IMR-90 (cell line): Measurements from ENCODE around the gene ZNF384. TPM values are rescaled to one million over a fixed set of nuclear protein-coding genes. Genes with fewer than 3 reads are reported as not detected.

ENCODE experiments used
- ATAC-seq: fragments of 200-7000 bp; cut with Tn5 transposase; 2 replicates; pipeline ENCODE4 v1.9.1; 2020; ENCODE audit warnings: low read depth, mild to moderate bottlenecking, moderate library complexity
- BruUV-seq: library from RNA; stranded (reverse); fragments of 400-500 nt; replicated peaks from 2 replicates; lab custom pipeline; 2021; lab: Mats Ljungman, UMichigan
- CTCF ChIA-PET: fragments of 300-600 bp; formaldehyde crosslinking; extraction: SDS; loops from one replicate; lab custom pipeline; 2021; ENCODE audit warnings: antibody characterized with exemption; lab: Yijun Ruan, JAX
- POLR2A ChIA-PET: fragments of 300-600 bp; sonication (Branson Sonifier 250); formaldehyde crosslinking; loops from one replicate; lab custom pipeline; 2022; ENCODE audit warnings: antibody characterized with exemption; ENCODE audit not compliant: unreplicated experiment; lab: Charles Lee
- DNase-seq: peaks from one replicate; pipeline ENCODE4 v3.0.0; 2013
- H2AFZ ChIP-seq: replicated peaks from 2 replicates; pipeline ENCODE3; 2013; ENCODE audit warnings: low read length, mild to moderate bottlenecking; ENCODE audit not compliant: poor library complexity
- H2AK5ac ChIP-seq: 2 replicates; pipeline ENCODE4 v1.6.1; 2013; ENCODE audit warnings: low read depth, low read length, inconsistent platforms
- H2AK9ac ChIP-seq: replicated peaks from 2 replicates; pipeline ENCODE3; 2013; ENCODE audit warnings: mild to moderate bottlenecking, low read depth, low read length, moderate library complexity; ENCODE audit not compliant: poor library complexity
- H2BK120ac ChIP-seq: 2 replicates; pipeline ENCODE4 v1.6.1; 2013; ENCODE audit warnings: low read depth, low read length, inconsistent platforms
- H2BK15ac ChIP-seq: 3 replicates; pipeline ENCODE4 v1.6.1; 2013; ENCODE audit warnings: low read depth, low read length, inconsistent platforms
- H2BK20ac ChIP-seq: 2 replicates; pipeline ENCODE4 v1.6.1; 2013; ENCODE audit warnings: low read depth, mild to moderate bottlenecking, inconsistent platforms, low read length, moderate library complexity
- H2BK5ac ChIP-seq: 2 replicates; pipeline ENCODE4 v1.6.1; 2013; ENCODE audit warnings: mild to moderate bottlenecking, low read depth, low read length, inconsistent platforms; ENCODE audit not compliant: poor library complexity, severe bottlenecking
- H3K14ac ChIP-seq: replicated peaks from 2 replicates; pipeline ENCODE4 v1.6.1; 2013; ENCODE audit warnings: low read depth, low read length, inconsistent platforms
- H3K18ac ChIP-seq: 2 replicates; pipeline ENCODE4 v1.6.1; 2013; ENCODE audit warnings: low read depth, low read length, control low read depth
- H3K23ac ChIP-seq: 2 replicates; pipeline ENCODE4 v1.6.1; 2013; ENCODE audit warnings: low read depth, low read length, inconsistent platforms
- H3K27ac ChIP-seq: 2 replicates; pipeline ENCODE4 v1.5.1; 2013; ENCODE audit warnings: mild to moderate bottlenecking, control low read depth, low read length; ENCODE audit not compliant: insufficient read depth
- H3K27me3 ChIP-seq: 2 replicates; pipeline ENCODE4 v1.6.1; 2013; ENCODE audit warnings: low read length; ENCODE audit not compliant: control insufficient read depth, insufficient read depth
- H3K36me3 ChIP-seq: 2 replicates; pipeline ENCODE4 v1.6.1; 2013; ENCODE audit warnings: low read length, mixed read lengths; ENCODE audit not compliant: control insufficient read depth, insufficient read depth
- H3K4ac ChIP-seq: 2 replicates; pipeline ENCODE4 v1.6.1; 2013; ENCODE audit warnings: low read depth, low read length, inconsistent platforms
- H3K4me1 ChIP-seq: 2 replicates; pipeline ENCODE4 v1.6.1; 2013; ENCODE audit warnings: low read length, mixed read lengths; ENCODE audit not compliant: control insufficient read depth, insufficient read depth
- H3K4me2 ChIP-seq: 2 replicates; pipeline ENCODE4 v1.6.1; 2013; ENCODE audit warnings: low read depth, mild to moderate bottlenecking, control low read depth, low read length, moderate library complexity
- H3K4me3 ChIP-seq: 2 replicates; pipeline ENCODE4 v1.5.1; 2013; ENCODE audit warnings: low read depth, mild to moderate bottlenecking, control low read depth, low read length, moderate library complexity; ENCODE audit not compliant: insufficient read depth
- H3K56ac ChIP-seq: 2 replicates; pipeline ENCODE4 v1.6.1; 2013; ENCODE audit warnings: low read length, inconsistent platforms; ENCODE audit not compliant: insufficient read depth; ENCODE audit errors: extremely low read depth
- H3K79me1 ChIP-seq, 2 experiments: 2 replicates each; pipeline ENCODE4 v1.6.1; 2013; ENCODE audit warnings: low read length in 2 of 2, inconsistent platforms in 1 of 2, low read depth in 1 of 2
- H3K9ac ChIP-seq: 2 replicates; pipeline ENCODE4 v1.6.1; 2013; ENCODE audit warnings: low read depth, low read length, control low read depth
- H3K9me1 ChIP-seq: 2 replicates; pipeline ENCODE4 v1.6.1; 2013; ENCODE audit warnings: low read length, inconsistent platforms; ENCODE audit not compliant: insufficient read depth
- H3K9me3 ChIP-seq: 2 replicates; pipeline ENCODE4 v1.6.1; 2013; ENCODE audit warnings: low read length; ENCODE audit not compliant: control insufficient read depth, insufficient read depth
- H4K20me1 ChIP-seq: 2 replicates; pipeline ENCODE4 v1.6.1; 2013; ENCODE audit warnings: low read length, inconsistent platforms; ENCODE audit not compliant: insufficient read depth
- H4K5ac ChIP-seq: 2 replicates; pipeline ENCODE4 v1.6.1; 2013; ENCODE audit warnings: mild to moderate bottlenecking, low read depth, low read length, control low read depth
- H4K8ac ChIP-seq, 2 experiments: 2 replicates each; pipeline ENCODE4 v1.6.1; 2013; ENCODE audit warnings: low read depth in 2 of 2, low read length in 2 of 2, control low read depth in 1 of 2, inconsistent platforms in 1 of 2
- H4K91ac ChIP-seq: 2 replicates; pipeline ENCODE4 v1.6.1; 2013; ENCODE audit warnings: low read depth, low read length, inconsistent platforms; ENCODE audit not compliant: insufficient read depth
- CEBPB ChIP-seq: IDR thresholded peaks from 2 replicates; pipeline ENCODE4 v1.6.1; 2012; ENCODE audit warnings: low read depth, low read length, improper control_type of control experiment
- CHD1 ChIP-seq: IDR thresholded peaks from 2 replicates; pipeline ENCODE4 v1.6.1; 2012; ENCODE audit warnings: low read depth, low read length, improper control_type of control experiment
- ELK1 ChIP-seq: fragments of 150-350 bp; IDR thresholded peaks from 2 replicates; pipeline ENCODE4 v1.6.1; 2016; ENCODE audit warnings: low read depth, mild to moderate bottlenecking, low read length, moderate library complexity, borderline replicate concordance
- FOS ChIP-seq: fragments of 150-350 bp; IDR thresholded peaks from 2 replicates; pipeline ENCODE4 v1.6.1; 2016; ENCODE audit warnings: low read depth, low read length
- MAZ ChIP-seq: IDR thresholded peaks from 2 replicates; pipeline ENCODE4 v1.6.1; 2012; ENCODE audit warnings: low read depth, mild to moderate bottlenecking, low read length, improper control_type of control experiment, moderate library complexity, borderline replicate concordance
- MXI1 ChIP-seq: IDR thresholded peaks from 2 replicates; pipeline ENCODE4 v1.6.1; 2012; ENCODE audit warnings: low read depth, mild to moderate bottlenecking, low read length, moderate library complexity, borderline replicate concordance
- RAD21 ChIP-seq: IDR thresholded peaks from 2 replicates; pipeline ENCODE4 v1.6.1; 2012; ENCODE audit warnings: low read length, improper control_type of control experiment
- RCOR1 ChIP-seq: IDR thresholded peaks from 2 replicates; pipeline ENCODE4 v1.6.1; 2012; ENCODE audit warnings: mild to moderate bottlenecking, low read length, improper control_type of control experiment; ENCODE audit not compliant: insufficient replicate concordance
- RFX5 ChIP-seq: IDR thresholded peaks from 2 replicates; pipeline ENCODE4 v1.8.0; 2012; ENCODE audit warnings: low read depth, mild to moderate bottlenecking, low read length, moderate library complexity
- SMC3 ChIP-seq: fragments of 150-350 bp; IDR thresholded peaks from 2 replicates; pipeline ENCODE4 v1.6.1; 2016; ENCODE audit warnings: low read depth, mild to moderate bottlenecking, antibody characterized with exemption, low read length, moderate library complexity
- USF2 ChIP-seq: fragments of 150-350 bp; IDR thresholded peaks from 2 replicates; pipeline ENCODE4 v1.6.1; 2017; ENCODE audit warnings: mild to moderate bottlenecking, antibody characterized with exemption, low read length, low read depth
- WGBS, 2 experiments: methylation state at CpG; one replicate each; pipeline versions ENCODE4 v1.1.5 to v1.1.7; 2013; ENCODE audit warnings: missing lambda C conversion rate in 2 of 2; ENCODE audit not compliant: insufficient read length in 1 of 2; ENCODE audit errors: extremely low coverage in 2 of 2; 5-methylcytosine and 5-hydroxymethylcytosine counted together
- dilution Hi-C: fragments of 300-500 bp; cut with HindIII; formaldehyde crosslinking; loops from one replicate; pipeline ENCODE4 v1.14.3; 2018; ENCODE audit warnings: low sequenced_read_pairs; ENCODE audit not compliant: unreplicated experiment
- in situ Hi-C: fragments of 300-500 bp; cut with MboI; formaldehyde crosslinking; loops from 3 replicates; pipeline ENCODE4 v1.14.3; 2019; ENCODE audit warnings: low sequenced_read_pairs, inconsistent platforms, mixed read lengths
- intact Hi-C: fragments of 100-400 bp; cut with micrococcal nuclease; formaldehyde crosslinking; loops from 2 replicates; pipeline ENCODE4 v1.10.0; 2022
- polyA plus RNA-seq, 3 experiments: library from polyadenylated mRNA; depleted of rRNA; stranded (reverse); fragments of >200 nt; gene quantifications; 2 replicates each; pipeline ENCODE4 v1.2.3, GENCODE V29; 2012; ENCODE audit warnings: low replicate concordance in 1 of 3
- total RNA-seq: library from RNA; depleted of rRNA; stranded (reverse); fragments of >200 nt; gene quantifications from 2 replicates; pipeline ENCODE4 v1.2.3, GENCODE V29; 2012

ZNF384 gene
- total and polyA plus RNA-seq, 2 of the 4 experiments (the other 2 are of a cell fraction): 16.3 to 55.6 TPM

- TF ChIP-seq ELK1: no peak
These were observed 10.2 kb upstream of the ZNF384 start (continued) for GRCh38 chr12:6699259-6699988.

GRCh38 chr12:6698352-6699046, 9.3 kb upstream of the ZNF384 start:
- no peak overlapping the region for H4K5ac ChIP-seq
- no peak overlapping the region for H3K14ac ChIP-seq
- DNase-seq (no peak), ATAC-seq (no peak)
- H3K56ac ChIP-seq: no peak overlapping the region
- no peak overlapping the region; a peak in 1 of 4 replicates for H4K8ac ChIP-seq
- H3K36me3 ChIP-seq: peaks cover 8% of the 10 kb centered on the region
- H2BK5ac ChIP-seq: no peak overlapping the region
- intact Hi-C loops (loop anchor here (1.0 kb wide), 1 partner anchor 81 kb away; no protein-coding TSS in a partner anchor), dilution Hi-C loops (no loop called here), in situ Hi-C loops (no loop called here)
- H3K18ac ChIP-seq: no peak overlapping the region
- H3K27me3 ChIP-seq: peaks cover under 1% of the 10 kb centered on the region; the same call in 1 of the 2 replicates
- H2AFZ ChIP-seq: no peak overlapping the region
- H3K9ac ChIP-seq: no peak overlapping the region
- H3K27ac ChIP-seq: no peak overlapping the region
- H4K20me1 ChIP-seq: no peaks in the 10 kb centered on the region
- H3K4ac ChIP-seq: no peak overlapping the region
- WGBS, 2 experiments: 71% methylated on average over 3 of the region's 8 CpGs; no CpG with 5 or more reads in 1 of the 2 experiments
- ChIA-PET POLR2A (no interaction called here), CTCF (interaction anchor here (0.6 kb wide), 2 partner anchors 141 to 245 kb away, joined by 3 read pairs; no protein-coding TSS in a partner anchor)
- H3K79me1 ChIP-seq: peaks cover 10 to 17% of the 10 kb centered on the region in 2 experiments; a peak in 3 of 4 replicates
- H2AK5ac ChIP-seq: no peak overlapping the region
- no peaks in the 10 kb centered on the region for H3K9me3 ChIP-seq
- no TSS peak for BruUV-seq
- H2AK9ac ChIP-seq: peak overlapping the region; percentile 91
- no peak overlapping the region for H4K91ac ChIP-seq
- peaks cover 4% of the 10 kb centered on the region for H3K4me1 ChIP-seq
- H2BK15ac ChIP-seq: no peak overlapping the region
- no peak overlapping the region for H3K4me2 ChIP-seq
- no peak overlapping the region for H3K4me3 ChIP-seq
- no peak overlapping the region for H2BK20ac ChIP-seq
- no peak overlapping the region for H2BK120ac ChIP-seq
- H3K9me1 ChIP-seq: no peaks in the 10 kb centered on the region
- H3K23ac ChIP-seq: no peak overlapping the region
- no peak for TF ChIP-seq MAZ
- no peak for TF ChIP-seq SMC3
- no peak for TF ChIP-seq RCOR1
- no peak for TF ChIP-seq CEBPB
- no peak for TF ChIP-seq CHD1
- TF ChIP-seq MXI1: no peak
- TF ChIP-seq ELK1: no peak
- no peak for TF ChIP-seq FOS
- no peak for TF ChIP-seq USF2
- TF ChIP-seq RAD21: no peak
- TF ChIP-seq RFX5: no peak
